Stimulated activated CD4-positive, alpha-beta T cell treated with anti-CD3 and anti-CD28 coated beads, Interleukin-15, amount 100 ng/mL, for 48 hours (primary cell): ENCODE results near the gene ZCCHC3.
A peak's percentile ranks its signal among the peaks of the same experiment; 100 is the strongest.
"Not testable (repeated sequence)": the region's sequence is repeated elsewhere in the genome, so short reads cannot be mapped to it uniquely, and the experiment has no call there.

Source experiments
- DNase-seq, 2 donors: peaks; one replicate each; pipeline ENCODE4 v3.0.0-alpha.2; 2020; ENCODE audit warnings: low read depth in 2 of 2

The ZCCHC3 gene

DNA sequence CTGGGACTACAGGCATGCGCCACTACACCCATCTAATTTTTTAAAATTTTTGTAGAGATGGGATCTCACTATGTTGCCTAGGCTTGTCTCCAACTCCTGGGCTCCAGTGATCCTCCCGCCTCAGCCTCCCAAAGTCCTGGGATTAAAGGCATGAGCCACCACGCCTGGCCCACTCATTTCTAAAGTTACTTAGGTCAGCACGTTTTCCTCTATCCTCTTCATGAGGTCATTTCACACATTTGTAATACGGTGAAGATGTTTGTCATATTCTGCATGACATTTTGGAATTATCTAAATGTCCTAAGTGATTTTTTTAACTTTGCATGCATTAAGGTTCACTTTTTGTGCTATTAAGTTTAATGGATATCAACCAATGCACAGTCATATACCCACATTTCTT is 16.0 kb downstream of the ZCCHC3 start:
- no peak for DNase-seq

DNA sequence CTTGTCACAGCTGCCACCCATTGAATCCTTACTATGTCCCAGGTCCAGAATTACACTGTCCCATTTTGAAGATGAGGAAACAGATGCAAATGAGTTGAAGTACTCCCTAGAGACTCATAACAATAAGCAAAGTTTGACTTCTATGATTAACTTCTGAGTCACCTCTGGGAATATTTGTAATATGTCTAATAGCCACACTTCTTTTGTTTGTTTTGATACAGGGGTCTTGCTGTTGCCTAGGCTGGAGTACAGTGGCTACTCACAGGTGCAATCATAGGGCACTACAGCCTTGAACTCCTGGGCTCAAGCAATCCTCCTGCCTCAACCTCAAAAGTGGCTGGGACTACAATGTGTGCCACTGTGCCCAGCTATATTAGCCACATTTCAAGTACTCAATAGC is 16.6 kb downstream of the ZCCHC3 start:
- DNase-seq = no peak

DNA sequence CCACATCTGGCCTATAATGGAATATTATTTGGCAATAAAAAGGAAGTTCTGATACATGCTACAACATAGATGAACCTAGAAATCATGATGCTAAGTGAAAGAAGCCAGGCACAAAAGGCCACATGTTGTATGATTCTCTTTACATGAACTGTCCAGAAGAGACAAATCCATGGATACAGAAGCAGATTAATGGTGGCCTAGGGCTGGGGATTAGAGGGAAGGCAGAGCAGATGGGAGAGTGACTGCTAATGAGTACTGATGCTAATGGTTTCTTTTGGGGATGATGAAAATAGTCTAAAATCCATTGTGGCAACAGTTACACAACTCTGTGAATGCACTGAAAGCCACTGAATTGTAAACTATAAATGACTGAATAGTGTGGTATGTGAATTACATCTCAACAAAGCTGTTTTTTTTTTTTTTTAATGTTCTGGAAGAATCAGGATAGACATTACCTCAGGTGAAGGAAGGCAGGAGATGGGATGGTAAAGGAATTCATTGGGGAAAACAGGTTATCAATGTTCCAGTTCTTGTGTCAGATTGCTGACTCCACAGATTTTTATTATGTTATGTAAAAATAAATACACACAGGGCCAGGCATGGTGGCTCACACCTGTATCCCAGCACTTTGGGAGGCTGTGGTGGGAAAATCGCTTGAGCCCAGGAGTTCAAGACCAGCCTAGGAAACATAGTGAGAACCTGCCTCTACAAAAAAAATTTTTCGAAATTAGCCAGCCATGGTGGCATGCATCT is 19.1 kb downstream of the ZCCHC3 start:
- no peak for DNase-seq

DNA sequence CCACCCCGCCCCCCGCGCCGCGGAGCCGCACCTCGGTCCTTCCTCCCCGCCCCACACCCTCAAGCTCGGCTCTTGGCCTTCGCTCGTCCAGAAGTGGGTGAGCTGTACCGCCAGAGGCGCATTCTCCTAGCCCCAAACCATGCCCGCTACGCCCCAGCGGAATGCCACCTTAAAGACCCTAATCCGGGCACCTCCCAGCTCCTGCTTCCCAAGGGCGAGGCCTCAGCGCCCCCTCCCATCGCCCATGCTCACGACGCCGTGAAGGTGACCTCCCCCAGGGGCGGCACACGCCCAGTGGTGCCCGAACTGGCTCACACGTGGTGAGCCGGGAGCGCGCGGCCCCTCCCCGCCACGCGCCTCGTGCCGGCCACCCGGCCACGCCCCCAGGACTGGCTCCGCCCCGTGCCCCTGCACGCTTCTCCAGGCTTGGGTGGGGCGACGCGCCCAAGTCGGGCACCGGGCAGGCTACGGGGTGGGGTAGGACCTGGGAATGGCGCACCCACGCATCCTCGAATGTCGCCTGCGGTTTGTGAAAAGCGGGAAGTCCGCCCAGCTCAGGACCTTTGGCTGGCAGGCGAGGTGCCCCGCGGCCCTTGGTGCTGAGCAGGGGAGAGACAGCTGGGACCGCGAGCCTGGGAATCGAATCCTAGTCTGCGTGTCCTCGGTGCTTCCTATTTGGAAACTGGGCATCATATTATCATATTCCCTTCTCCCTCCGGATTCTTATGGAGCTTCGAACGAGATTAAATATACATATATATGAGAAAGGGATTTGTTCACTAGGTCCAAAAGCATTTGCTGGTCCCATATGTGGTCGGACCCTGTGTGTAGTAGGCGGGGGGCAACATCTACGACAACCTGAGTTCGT is 27.0 kb downstream of the ZCCHC3 start:
- DNase-seq = peak; percentile 75 to 87

DNA sequence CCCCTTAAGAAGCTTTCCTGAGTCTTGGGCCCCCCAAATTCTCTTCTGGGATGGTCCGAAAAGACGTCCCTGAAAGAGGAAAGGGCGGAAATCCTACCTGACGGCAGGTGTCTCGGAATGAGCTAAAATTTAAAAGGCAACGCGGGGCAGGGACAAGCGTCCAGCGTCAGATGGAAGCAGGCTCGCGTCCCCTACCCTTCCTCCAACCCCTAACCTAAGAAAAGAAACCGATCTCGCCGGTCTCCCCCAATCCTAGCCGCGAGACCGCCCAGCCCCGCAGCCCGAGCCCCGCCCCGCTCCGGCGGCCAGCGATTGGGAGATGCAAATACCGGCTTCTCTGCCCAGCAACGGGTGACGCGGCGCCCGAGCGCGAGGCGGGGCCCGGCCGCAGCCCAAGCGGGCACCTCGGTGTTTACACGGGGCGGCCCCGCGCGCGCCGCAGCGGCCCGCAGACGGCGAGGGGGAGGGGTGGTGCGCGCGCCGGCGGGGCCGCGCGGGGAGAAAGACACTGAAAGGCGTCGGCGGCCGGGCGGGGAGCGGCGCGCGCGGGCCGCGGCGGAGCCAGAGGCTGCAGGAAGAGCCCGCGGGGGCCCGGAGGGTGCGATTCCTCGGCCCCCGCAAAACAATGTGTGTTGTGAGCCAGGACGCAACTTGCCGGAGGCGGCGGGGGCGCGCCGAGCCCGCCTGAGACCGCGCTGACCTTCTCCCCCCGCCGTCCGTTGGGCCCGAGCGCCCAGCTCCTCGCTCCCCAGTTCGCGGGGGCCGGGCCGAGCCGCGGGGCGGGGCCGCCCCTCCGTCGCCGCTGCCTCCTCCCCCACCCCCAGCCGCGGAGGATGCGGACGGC is 27.9 kb downstream of the ZCCHC3 start, which contains the start of gene SOX12:
Gene SOX12, plus strand, starts transcription at position 508 of the 844 bp plus-strand sequence. CDS start 373 bp downstream, outside the sequence.
- peak; percentile 90 to 97 for DNase-seq

DNA sequence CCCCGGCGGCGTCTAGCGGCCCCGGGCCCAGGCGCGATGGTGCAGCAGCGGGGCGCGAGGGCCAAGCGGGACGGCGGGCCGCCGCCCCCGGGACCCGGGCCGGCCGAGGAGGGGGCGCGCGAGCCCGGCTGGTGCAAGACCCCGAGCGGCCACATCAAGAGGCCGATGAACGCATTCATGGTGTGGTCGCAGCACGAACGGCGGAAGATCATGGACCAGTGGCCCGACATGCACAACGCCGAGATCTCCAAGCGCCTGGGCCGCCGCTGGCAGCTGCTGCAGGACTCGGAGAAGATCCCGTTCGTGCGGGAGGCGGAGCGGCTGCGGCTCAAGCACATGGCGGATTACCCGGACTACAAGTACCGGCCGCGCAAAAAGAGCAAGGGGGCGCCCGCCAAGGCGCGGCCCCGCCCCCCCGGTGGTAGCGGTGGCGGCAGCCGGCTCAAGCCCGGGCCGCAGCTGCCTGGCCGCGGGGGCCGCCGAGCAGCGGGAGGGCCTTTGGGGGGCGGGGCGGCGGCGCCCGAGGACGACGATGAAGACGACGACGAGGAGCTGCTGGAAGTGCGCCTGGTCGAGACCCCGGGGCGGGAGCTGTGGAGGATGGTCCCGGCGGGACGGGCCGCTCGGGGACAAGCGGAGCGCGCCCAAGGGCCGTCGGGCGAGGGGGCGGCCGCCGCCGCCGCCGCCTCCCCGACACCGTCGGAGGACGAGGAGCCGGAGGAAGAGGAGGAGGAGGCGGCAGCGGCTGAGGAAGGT is 28.7 kb downstream of the ZCCHC3 start:
- DNase-seq = no peak

DNA sequence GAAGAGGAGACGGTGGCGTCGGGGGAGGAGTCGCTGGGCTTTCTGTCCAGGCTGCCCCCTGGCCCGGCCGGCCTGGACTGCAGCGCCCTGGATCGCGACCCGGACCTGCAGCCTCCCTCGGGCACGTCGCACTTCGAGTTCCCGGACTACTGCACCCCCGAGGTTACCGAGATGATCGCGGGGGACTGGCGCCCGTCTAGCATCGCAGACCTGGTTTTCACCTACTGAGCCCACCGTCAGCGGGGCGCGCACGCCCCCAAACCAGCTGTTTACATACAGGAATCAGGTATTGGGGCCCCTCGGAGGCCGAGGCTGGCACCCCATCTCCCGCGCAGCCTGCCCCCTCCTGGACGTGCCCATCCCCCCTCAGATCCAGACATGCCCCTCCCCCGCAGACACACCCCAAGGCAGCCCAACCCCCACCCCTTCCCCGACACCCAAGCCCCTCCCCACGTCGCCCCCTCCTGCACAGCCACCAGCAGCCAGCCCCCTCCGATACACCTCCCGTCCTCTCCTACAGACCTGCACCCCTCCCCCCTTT is 29.3 kb downstream of the ZCCHC3 start:
- no peak for DNase-seq

DNA sequence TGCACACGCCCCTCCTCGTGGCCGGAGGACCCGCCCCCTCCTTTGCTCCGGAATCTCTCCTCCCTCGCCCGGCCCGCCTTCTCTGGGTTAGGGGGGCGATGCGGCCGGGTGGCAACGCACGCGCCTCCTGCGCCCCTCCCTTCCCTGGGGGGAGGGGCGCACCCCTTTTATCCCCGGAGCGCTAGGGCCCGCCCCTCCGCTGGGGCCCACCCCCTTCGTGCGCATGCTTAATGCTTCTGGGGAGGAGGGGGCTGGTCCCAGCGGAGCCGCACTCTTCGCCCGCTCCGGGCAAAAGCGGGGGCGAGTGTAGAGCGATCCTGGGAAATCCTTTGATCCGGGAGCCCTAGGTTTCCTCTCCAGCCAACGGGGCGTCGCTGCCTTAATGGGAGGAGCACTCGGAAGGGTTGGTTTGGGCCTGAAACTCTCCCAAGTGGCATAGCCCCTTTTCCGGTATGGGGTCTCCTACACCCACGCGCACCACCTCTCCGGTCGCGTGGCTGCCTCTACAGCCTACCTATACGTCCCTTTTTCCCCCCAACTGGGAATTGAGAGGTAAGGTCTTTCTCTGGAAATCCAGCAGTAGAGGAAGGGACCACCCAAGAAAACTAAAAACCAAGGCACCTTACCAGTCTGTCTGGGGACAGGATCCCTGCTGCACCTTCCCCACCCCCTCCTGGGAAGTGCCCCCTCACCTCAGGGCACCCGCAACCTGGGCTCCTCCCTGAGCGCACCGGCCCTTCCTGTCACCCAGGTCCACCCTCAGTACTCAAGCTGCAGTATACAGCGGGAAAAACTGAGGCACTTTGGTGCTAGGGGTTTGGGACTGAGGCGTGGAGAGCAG is 30.0 kb downstream of the ZCCHC3 start:
- DNase-seq = peak; percentile 64 to 73

DNA sequence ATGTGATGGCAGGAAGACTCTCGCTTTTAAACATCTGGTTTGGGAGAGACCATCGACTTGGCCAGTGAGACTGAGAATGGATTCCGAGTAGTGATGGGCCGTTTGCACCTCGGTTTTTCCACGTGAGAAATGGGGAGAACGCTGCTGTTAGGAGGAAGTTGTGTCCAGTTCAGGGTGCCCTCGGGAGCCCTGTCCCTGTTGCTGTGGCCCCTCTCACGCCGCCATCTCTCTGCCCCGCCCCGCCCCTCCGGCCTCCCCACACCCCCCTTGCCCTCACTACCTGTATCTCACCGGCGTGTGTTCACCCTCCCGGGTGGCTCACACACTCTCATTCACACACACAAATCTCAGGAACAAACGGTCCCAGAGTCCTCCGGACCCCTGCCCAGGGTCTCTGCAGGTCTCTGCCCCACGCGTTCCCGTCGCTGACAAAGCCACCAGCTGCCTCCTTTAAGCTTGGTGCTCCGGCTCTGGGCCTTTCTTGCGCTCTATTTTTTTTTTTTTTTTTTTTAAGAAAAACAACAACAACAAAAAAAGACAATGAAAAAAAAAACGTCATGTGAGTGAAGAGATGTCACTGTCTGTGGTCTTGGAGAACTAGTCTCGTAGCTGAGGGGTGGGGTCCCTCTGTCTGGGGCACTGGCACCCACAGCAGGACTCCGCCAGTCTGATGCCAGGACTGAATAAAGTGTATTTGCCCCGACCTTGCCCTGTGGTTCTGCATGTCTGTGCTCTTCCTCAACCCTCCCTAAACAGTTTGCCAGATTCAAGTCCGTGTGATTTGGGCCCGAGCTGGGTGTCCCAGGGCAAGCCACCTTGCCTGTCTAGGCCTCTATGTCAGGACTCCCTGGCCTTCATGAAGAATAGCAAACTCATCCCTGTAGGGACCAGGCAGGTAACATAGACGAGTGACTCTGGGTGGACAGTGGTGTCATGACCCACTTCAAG is 30.9 kb downstream of the ZCCHC3 start:
- no peak for DNase-seq

DNA sequence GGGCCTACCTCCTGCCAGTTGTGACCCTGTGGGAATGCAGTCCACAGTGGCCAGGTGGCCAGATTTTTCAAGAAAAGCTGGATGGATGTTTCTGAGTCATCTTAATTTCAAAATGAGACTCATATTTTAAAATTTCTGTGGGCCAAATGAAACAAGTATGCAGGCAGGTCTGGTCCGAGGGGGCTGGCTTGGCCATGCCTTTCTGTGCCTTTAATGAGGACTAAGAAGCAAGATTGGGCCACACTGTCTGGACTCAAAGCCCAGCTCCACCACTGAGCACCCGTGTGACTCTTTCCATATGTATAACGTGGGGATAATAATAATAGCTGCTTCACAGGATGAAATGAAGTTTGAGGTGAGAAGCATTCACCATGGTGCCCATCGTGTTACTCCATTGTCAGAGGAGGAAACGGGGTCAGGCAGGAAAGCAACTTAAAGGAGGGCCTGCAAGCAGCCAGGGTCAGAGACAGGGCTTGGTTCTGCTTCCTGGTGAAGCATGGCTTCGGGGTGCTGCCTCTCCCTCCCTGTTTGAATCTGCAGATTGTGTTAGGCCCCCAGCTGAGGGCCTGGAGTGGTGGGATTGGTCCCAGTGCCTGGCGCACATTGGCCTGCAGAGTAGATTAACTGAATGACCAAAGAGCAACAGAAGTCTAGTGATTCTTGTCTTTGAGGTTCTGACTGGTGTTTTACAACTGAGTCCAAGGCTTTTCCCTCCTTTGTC is 31.8 kb downstream of the ZCCHC3 start:
- no peak for DNase-seq

DNA sequence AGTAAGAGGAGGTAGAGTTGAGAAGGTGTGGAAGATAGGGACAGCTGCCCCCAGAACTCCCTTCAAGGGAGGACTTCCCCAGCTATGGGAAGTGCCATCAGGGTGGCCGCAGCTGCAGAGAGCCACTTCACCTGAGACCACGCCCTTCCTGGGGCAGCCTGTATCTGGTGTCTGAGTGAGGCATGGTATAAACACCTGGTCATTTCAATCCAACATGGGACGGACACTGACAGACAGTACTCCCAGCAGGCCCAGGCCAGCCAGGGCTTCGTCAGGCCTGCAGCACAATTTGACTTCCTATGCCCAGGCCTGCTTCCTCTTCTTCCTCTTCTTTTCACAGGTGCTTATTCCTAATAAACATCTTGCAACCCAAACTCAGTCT is 32.5 kb downstream of the ZCCHC3 start:
- no peak for DNase-seq

DNA sequence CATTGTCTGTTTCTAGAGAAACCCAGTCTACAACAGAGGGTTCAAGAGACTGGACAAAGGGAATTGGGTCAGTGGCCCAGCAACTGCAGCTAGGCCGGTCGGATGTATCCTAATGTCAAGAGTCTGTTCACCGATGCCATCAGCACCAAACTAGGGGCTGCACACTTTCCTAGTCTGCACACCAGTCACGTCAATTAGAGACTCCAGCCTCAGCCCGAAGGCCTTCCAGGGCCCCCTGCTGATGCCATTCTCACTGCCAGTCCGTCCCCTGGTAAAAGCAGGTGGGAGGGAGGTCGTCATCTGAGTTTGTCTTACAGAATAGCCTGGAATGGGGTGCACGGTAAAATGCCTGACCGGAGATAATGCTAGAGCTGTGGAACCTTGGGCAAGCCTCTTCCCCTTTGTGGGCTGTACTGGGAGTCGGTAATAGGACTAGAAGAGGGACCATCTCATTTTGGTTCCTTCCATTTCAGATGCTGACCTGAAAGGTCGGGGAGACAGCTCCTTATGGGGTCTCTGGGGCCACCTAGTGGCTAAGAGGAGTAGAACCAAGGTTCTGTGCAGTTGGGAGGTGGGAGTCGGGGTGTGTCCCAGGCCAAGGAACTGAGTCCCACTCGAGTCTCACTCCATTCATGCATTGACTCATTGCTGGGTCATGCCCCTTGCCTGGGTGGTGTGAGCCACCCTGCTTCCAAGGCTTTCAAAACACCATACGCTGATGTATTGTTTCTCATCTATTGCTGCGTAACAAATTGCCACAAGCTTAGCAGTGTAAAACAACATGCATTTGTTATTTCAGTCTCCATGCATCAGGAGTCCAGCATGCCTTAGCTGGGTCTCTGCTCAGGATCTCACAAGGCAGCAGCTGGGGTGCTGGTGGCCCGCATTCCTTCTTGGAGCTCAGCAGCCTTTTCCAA is 33.1 kb downstream of the ZCCHC3 start:
- peak in 1 of 2 donors; percentile 39 for DNase-seq

DNA sequence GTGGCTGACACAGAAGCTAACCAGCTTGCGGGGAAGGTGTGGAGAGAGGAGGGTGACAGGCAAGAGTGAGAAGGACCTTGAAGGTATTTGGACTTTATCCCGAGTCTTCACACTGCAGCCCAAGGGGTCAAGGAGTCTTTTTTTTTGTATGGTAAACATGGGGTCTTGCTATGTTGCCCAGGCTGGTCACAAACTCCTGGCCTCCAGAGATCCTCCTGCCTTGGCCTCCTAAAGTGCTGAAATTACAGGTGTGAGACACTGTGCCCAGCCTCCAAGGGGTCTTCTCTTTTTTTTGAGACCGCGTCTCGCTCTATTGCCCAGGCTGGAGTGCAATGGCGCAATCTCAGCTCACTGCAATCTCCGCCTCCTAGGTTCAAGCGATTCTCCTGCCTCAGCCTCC is 37.2 kb downstream of the ZCCHC3 start:
- DNase-seq = no peak

DNA sequence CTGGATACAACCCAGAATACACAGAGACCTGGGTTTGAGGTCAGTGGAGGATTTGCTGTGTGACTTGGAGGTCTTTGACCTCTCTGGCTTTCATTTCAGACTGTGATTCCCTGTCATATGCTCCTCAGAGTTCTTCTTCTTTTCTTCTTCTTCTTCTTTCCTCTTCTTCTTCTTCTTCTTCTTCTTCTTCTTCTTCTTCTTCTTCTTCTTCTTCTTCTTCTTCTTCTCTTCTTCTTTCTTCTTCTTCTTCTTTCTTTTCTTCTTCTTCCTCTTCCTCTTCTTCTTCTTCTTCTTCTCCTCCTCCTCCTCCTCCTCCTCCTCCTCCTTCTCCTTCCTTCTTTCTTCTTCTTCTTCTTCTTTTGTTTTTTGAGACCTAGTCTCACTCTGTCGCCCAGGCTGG is 38.7 kb downstream of the ZCCHC3 start:
- not testable (repeated sequence) for DNase-seq

DNA sequence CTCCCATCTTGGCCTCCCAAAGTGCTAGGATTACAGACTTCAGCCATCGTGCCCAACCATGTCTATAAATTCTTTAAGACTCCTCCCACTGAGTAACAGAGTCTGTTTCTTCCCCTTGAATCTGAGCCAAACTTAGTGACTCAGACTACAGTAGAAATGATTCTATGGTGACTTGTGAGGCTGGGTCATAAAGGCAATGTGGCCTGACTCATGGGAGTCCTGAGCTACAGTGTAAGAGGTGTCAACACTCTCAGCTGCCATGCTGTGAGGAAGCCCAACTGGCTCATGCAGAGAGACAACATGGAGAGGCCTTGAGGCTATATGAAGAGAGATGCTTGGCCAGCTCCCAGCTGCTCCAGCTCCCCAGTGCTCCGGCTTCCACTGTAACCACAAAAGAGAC is 44.3 kb downstream of the ZCCHC3 start:
- peak; percentile 65 to 69 for DNase-seq

DNA sequence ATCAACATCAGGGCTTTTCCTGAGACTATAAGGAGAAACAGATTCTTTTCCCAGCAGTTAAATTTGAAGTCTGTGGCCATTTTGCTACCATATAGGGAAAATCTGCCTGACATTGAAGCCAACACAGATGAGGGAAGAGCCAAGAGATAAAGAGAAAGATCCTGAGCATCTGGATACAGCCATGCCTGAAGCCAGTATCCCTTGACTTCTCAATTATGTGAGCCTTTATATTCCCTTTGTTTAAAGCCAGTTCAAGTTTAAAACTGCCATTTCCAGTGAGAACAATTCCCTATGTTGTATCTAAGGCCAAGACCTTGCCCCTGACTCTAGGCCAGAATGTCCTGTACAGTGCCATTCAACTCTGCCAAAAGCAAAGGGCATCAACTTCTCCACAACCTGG is 45.7 kb downstream of the ZCCHC3 start:
- no peak for DNase-seq

DNA sequence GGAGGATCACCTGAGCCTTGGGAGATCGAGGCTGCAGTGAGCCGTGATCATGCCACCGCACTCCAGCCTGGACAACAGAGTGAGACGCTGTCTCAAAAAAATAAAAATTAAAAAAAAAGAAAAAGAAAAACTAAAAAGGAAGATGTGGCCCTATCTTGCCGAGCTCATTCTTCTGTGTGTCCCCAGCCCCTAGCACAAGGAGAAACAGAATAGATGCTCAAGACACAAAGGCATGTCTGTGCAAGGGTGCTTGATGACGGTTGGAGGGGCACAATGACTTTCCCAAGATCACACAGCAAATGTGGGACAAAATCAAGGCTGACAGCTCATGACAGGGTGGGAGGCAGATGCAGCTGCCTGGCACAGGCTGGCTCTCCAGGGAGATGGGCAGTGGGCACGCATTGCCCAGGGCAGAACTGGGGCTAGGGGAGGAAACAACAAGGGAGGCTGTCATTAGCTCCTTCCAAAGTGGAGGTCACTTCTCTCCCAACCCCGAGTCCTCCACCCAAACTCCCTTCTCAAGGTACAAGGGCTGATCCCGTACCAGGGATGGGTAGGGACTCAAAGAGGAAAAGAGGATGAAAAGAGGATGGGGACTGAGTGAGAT is 48.8 kb downstream of the ZCCHC3 start:
- DNase-seq = no peak
